NCI-H2171 (cell line): ENCODE measurements around the gene AP4E1.
"Not testable (repeated sequence)": the region's sequence is repeated elsewhere in the genome, so short reads cannot be mapped to it uniquely, and the experiment has no call there.

Source experiments
- DNase-seq: peaks from one replicate; lab custom pipeline; 2025; lab: John Stamatoyannopoulos, UW

The AP4E1 gene

DNA sequence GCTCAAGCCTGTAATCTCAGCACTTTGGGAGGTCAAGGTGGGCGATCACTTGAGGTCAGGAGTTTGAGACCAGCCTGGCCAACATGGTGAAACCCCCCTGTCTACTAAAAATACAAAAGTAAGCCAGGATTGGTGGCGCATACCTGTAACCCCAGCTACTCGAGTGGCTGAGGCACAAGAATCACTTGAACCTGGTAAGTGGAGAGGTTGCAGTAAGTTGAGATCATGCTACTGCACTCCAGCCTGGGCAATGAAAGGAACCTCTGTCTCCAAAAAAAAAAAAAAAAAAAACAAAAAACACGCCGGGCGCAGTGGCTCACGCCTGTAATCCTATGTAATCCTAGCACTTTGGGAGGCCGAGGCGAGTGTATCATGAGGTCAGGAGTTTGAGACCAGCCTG is 18.9 kb upstream of the AP4E1 start:
- no peak for DNase-seq

- DNase-seq, result no peak
Observed at GRCh38 chr15:50890751-50891150, 17.7 kb upstream of the AP4E1 start.

GRCh38 chr15:50891159-50891558 is 17.3 kb upstream of the AP4E1 start:
- no peak for DNase-seq

- DNase-seq, result no peak
Observed at GRCh38 chr15:50893976-50894375, 14.5 kb upstream of the AP4E1 start.

- not testable (repeated sequence) for DNase-seq
Observed at GRCh38 chr15:50901390-50901789, 7.1 kb upstream of the AP4E1 start.

DNA sequence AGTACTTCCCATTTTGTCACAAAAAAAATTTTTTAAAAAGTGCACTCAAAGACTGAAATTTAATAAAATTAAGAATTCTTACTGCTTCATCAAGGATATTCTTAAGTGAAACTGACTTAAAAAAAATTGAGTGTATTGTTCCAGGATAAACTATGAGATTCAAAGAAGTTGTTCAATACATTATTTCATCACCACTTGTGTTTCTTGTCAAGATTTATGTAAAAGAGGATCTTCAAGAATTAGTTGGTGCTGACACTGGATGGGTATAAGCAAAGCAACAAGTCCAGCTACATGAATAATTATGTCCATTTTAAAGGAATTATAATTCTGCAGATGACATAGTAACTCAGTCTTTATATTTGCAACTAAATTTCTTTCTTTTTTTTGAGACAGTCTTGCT is 4.3 kb upstream of the AP4E1 start:
- DNase-seq, result no peak

GRCh38 chr15:50905055-50905454 is 3.4 kb upstream of the AP4E1 start:
- DNase-seq, result no peak

- DNase-seq, result no peak
Observed at GRCh38 chr15:50906954-50907600, 1.4 kb upstream of the AP4E1 start.

DNA sequence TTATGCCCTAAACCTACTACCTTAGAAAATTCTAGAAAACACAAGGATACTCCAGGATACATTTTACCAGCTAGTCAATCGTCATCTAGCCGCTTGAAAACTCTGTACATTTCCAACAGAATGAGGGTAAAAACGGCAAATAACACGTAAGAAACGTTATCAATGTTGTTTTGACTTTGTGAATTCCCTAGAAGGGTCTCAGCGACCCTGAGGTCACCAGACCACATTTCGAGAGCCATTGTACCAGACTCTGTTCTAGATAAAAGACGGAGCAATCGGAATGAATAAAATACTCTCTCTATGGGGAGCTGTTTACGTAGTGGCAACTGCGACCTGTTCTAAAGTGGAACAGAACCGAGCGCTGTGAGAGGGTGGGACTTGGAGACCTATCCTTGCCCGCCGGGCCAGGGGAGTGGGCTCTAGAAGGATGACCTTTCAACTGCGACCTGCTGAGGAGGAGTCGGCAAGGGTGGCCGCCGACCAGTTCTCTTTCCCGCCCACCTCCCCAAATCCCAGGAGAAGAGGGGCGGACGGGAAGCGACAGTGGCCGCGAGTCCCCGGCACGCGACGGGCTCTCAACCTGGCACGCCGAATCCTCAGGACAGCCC is 778 bp upstream of the AP4E1 start:
- DNase-seq, result peak; percentile 34

- no peak for DNase-seq
Observed at GRCh38 chr15:50909010-50909317, 481 bp downstream of the AP4E1 start.

- not testable (repeated sequence) for DNase-seq
Observed at GRCh38 chr15:50910426-50910795, 1.9 kb downstream of the AP4E1 start.

DNA sequence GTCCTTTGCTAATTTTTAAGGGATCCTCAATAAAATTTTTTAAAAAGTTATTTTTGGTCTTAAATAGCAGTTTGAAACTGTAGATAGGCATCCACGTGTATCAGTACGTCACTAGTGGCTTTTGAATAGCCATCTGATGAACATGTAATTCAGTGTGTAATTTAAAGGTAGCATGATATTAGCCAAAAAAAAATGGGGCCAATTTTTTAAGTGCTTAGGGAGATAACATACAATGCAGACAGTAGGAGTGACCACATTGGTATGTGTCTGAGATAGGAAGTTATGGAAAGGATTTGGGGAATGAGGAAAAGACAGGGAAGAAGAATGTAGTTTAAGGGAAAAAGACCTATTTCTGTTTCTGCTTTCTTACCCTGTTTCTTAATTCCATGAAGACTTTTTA is 2.5 kb downstream of the AP4E1 start:
- DNase-seq, result no peak

GRCh38 chr15:50911621-50912020 is 3.1 kb downstream of the AP4E1 start:
- DNase-seq, result no peak

DNA sequence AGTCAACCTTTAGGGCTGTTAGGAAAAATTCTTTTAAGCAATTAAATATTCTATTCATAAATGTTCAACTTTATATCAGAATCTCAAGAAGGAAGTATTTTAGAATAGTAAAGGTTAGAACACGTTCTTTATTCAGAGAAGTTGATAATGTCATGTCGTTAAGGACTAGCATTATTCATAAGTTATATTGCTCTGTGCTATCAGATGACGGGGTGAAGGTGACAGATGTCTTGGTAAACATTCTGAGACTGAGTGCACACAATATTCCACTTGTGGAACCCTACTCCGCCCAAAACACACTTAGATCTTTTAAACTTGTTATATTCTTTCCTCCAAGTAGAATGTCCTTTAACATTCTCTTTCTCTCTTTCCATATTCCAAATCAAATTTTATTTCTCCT is 7.9 kb downstream of the AP4E1 start:
- DNase-seq, result peak; percentile 23

- DNase-seq, result not testable (repeated sequence)
Observed at GRCh38 chr15:50919359-50919758, 10.9 kb downstream of the AP4E1 start.

- no peak for DNase-seq
Observed at GRCh38 chr15:50925281-50925680, 16.8 kb downstream of the AP4E1 start.

- no peak for DNase-seq
Observed at GRCh38 chr15:50929062-50929461, 20.6 kb downstream of the AP4E1 start.

DNA sequence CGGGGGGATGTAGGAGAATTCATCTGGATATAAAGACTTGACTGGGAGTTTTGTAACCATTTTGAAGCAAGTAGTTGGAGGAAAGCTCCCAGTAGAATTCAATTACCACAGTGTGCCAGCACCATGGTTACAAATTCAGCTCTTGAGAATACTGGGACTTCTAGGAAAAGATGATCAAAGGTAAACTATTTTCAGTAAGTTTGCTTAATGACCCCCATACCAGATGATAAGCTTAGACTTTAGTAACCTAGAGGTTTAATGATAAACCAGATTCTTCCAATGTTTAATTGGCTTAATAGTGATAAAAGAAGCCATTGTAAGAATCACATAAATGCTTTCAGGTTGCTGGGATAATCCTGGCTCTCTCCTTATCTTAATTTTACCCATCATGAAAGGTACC is 22.3 kb downstream of the AP4E1 start:
- no peak for DNase-seq

- no peak for DNase-seq
Observed at GRCh38 chr15:50933341-50933740, 24.9 kb downstream of the AP4E1 start.

DNA sequence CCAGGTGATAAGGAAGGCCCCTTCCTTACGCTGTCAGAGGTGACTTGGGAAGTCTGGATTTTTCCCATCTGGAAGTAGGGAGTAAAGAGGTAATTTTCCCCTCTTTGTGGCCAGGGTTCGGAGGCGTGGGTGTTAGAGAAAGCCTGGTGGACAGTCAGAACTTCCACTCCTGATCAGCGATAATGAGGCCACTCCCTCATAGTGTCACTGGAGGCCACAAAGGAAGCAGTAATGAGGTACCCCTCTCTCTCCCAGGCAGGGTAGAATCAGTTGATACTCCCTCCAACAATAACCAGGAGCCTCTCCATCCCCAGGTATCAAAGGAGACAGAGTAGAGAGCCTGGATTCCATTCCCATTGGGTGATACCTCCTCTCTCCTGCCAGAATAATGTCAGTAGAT is 30.0 kb downstream of the AP4E1 start:
- DNase-seq, result no peak

DNA sequence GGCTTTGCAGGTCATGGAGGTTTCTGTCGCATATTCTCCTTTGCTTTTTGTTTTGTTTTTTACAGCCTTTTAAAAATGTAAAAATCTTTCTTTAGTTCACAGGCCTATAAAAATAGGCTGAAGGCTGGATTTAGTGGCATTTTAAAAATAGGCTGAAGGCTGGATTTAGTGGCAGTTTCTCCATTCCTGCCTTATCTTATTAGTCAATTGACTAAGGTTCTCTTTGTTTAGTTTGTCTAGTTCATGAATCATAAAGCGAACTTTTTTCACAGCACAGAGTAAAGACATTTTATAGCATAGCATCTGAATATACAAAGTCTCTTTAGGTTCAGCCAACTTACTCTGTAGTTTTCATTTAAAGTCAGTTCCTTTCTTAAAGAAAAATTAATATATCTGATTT is 31.4 kb downstream of the AP4E1 start:
- DNase-seq, result no peak

GRCh38 chr15:50940506-50940905 is 32.0 kb downstream of the AP4E1 start:
- no peak for DNase-seq

DNA sequence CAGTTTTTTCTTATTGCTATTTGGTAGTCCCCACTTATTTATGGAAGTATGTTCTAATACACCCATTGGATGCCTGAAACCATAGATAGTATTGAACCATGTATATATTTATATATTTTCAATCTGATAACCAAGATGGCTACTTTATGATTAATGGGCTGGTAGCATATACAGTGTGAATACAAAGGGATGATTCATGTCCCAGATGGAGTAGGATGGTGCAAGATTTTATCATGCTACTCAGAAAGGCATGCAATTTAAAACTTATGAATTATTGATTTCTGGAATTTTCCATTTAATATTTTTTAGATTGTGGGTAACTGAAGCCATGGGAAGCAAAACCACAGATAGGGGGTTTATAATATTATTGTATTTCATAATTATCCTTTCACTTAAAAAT is 35.2 kb downstream of the AP4E1 start:
- no peak for DNase-seq

DNA sequence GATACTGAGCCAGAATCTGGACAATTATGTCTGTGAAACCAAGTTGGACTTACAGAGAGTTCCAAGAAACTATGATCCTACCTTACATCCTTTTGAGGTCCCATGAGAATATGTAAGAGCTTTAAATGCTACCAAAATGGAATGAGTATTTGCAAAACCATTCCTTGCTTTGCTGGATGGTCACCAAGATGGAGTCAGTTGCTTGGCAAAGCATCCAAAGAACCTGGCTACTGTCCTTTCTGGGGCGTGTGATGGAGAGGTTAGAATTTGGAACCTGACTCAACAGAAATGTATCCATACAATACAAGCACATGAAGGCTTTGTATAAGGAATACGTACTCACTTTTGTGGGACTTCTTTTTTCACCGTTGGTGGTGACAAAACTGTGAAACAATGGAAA is 36.2 kb downstream of the AP4E1 start:
- no peak for DNase-seq
